HG03558 (cell line): ENCODE data around the gene GSAP.
"Not testable (repeated sequence)": the region's sequence is repeated elsewhere in the genome, so short reads cannot be mapped to it uniquely, and the experiment has no call there.

Experiments
- ATAC-seq: cut with Tn5 transposase; IDR thresholded peaks from one replicate; pipeline ENCODE4 v1.9.1; 2021; ENCODE audit warnings: moderate number of reproducible peaks; ENCODE audit not compliant: unreplicated experiment; ENCODE audit errors: extremely low read depth

Gene GSAP

GRCh38 chr7:77415823-77416620 is at the start of gene GSAP:
TSS of gene GSAP (minus strand) at chr7:77416349. CDS start at chr7:77416321, 28 bp downstream.
- no peak for ATAC-seq

GRCh38 chr7:77465256-77465655 is 49.1 kb upstream of the GSAP start:
- ATAC-seq = no peak

- no peak for ATAC-seq
Observed at GRCh38 chr7:77464589-77464988, 48.4 kb upstream of the GSAP start.

- ATAC-seq = peak; percentile 40
Observed at GRCh38 chr7:77463632-77464031, 47.5 kb upstream of the GSAP start.

- no peak for ATAC-seq
Observed at GRCh38 chr7:77461842-77462241, 45.7 kb upstream of the GSAP start.

GRCh38 chr7:77461246-77461645 is 45.1 kb upstream of the GSAP start:
- no peak for ATAC-seq

- ATAC-seq = no peak
Observed at GRCh38 chr7:77460057-77460486, 43.9 kb upstream of the GSAP start.

GRCh38 chr7:77459311-77459726 is 43.2 kb upstream of the GSAP start:
- ATAC-seq = no peak

- no peak for ATAC-seq
Observed at GRCh38 chr7:77458786-77459185, 42.6 kb upstream of the GSAP start.

- no peak for ATAC-seq
Observed at GRCh38 chr7:77457779-77458178, 41.6 kb upstream of the GSAP start.

GRCh38 chr7:77456696-77457095 is 40.5 kb upstream of the GSAP start:
- ATAC-seq = no peak

- no peak for ATAC-seq
Observed at GRCh38 chr7:77455321-77455720, 39.2 kb upstream of the GSAP start.

GRCh38 chr7:77454802-77455201 is 38.7 kb upstream of the GSAP start:
- no peak for ATAC-seq

- no peak for ATAC-seq
Observed at GRCh38 chr7:77453531-77453930, 37.4 kb upstream of the GSAP start.

- not testable (repeated sequence) for ATAC-seq
Observed at GRCh38 chr7:77451950-77452349, 35.8 kb upstream of the GSAP start.

GRCh38 chr7:77450613-77451012 is 34.5 kb upstream of the GSAP start:
- ATAC-seq = no peak

- ATAC-seq = no peak
Observed at GRCh38 chr7:77450054-77450453, 33.9 kb upstream of the GSAP start.

GRCh38 chr7:77447616-77448015 is 31.5 kb upstream of the GSAP start:
- ATAC-seq = no peak

GRCh38 chr7:77444123-77444522 is 28.0 kb upstream of the GSAP start:
- ATAC-seq = no peak

- ATAC-seq = no peak
Observed at GRCh38 chr7:77443042-77443441, 26.9 kb upstream of the GSAP start.

GRCh38 chr7:77442636-77443035 is 26.5 kb upstream of the GSAP start:
- no peak for ATAC-seq

GRCh38 chr7:77441046-77441445 is 24.9 kb upstream of the GSAP start:
- ATAC-seq = no peak
